ENCODE data around the gene DGLUCY. TPM values are rescaled to one million over a fixed set of nuclear protein-coding genes. Genes with fewer than 3 reads are reported as not detected.
"Not testable (repeated sequence)": the region's sequence is repeated elsewhere in the genome, so short reads cannot be mapped to it uniquely, and the experiment has no call there.

Gene DGLUCY
- total RNA-seq, 1 donor from 2014 or later = 20.1 TPM

DNA sequence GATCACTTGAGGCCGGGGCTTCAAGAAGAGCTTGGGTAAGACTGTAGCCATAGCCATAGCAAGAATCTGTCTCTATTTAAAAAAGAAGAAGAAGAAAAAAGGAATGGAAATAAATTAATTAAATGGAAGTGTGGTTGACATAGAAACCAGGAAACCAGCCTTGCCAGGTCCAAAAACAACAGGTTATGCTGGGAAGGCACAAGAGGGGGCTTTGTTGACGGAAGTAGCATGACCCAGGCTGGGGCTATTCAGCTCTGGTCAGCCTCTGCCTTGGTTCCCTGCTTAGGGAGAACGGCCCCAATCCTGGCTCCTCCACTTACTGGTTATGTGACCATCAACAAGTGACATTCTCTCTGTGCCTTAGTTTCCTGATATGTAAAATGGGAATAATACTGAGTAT is 145.0 kb downstream of the DGLUCY start:
- no peak for DNase-seq

DNA sequence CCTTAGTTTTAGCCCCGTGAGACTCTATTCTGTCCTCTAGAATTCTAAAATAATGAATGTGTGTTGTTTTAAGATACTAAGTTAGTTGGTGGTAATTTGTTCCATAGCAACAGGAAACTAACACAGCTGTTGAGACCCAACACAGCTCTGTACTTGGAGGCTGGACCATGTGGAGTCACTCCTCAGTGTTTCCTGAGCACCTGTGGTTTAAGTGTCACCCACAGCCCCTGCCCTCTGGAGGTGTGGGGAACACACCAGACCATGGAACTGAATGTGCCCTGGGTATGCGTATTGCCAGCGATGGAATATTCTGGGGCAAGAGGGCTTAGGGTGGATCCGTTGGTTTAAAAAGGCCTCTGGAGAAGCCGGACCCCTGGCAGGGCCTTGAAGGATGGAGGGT is 147.2 kb downstream of the DGLUCY start:
- no peak for DNase-seq

DNA sequence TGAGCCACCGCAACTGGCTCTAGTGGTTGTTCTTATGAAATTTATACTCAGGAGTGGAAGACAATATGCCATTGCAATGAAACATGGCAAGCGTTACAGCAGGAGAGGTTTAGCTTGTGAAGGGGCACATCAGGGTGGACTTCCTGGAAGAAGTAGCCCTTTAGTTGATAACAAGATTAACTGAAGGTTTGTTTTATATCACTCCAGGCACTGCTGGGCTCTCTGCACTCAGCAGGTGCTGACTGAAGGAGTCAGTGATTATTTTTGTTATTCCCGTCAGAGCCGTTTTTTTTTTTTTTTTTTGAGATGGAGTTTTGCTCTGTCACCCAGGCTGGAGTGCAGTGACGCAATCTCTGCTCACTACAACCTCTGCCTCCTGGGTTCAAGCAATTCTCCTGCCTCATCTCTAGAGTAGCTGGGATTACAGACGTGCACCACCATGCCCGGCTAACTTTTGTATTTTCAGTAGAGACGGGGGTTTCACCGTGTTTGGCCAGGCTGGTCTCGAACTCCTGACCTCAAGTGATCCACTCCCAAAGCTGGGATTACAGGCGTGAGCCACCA is 148.2 kb downstream of the DGLUCY start:
- DNase-seq = no peak

GRCh38 chr14:91263329-91263728 is 149.5 kb downstream of the DGLUCY start:
- DNase-seq = no peak

DNA sequence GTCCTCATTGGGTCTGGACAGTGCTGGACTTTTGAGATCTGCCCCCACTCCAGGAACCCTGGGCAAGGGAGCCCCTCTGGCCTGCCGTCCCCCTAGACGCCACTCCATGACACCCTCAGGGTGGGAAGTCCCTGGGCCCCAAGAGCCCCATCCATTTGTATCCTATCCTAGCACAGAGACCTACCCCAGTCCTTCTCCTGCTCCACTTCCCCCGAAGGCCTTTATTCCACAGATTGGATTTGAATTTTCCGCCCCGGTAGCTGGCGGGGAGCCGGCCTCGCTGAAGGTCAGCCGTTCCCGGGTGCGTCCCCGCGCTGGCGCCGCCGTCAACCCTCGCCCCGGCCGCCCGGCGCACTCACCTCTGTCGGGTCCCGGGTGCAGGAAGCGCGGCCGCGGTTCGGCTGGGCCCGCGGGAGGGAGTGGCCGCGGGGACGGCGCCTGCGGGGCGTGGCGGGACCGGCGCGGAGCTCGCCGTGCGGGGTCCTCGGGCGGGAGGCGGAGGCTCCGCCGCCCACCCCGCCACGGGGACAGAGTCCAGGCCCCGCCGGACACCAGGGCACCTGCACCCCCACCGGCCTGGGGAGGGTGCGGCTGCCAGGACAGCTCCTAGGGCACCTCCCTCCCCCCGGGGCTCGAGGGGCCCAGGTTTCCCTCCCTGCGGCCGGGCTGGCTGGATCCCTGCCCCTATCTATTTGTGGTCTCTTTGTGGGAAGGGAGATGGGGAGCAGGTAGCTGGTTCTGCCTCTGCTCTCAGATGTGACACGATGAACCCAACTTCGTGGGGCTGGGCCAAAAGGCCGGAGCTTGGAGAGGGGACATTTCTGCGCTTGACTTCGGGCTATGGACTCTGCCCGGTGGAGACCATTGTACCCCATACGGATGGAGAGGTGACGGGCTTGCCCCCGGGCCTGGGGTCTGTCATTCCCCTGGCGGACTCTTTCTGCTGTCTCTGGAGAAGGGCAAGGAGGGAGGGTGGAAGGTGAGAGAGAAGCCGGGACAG is 150.6 kb downstream of the DGLUCY start:
- DNase-seq = no peak

DNA sequence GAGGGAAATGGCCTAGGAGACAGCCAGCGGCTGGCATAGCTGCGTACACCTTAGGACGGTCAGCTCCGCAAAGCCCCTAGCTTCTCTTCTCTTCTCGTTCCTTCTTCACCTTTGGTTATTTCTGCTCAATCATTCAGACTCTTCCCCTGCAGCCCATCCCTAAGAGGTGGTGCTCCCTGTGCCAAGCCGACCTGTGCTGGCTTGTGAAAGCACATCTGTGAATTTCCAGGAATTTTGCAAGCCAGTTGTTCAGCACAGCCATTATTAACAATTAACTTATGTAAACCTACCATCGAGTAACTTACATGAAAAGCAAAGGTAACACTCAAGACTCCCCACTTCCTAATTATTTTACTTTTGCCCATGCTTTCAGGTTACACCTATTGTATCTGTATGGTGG is 151.5 kb downstream of the DGLUCY start:
- DNase-seq = no peak

DNA sequence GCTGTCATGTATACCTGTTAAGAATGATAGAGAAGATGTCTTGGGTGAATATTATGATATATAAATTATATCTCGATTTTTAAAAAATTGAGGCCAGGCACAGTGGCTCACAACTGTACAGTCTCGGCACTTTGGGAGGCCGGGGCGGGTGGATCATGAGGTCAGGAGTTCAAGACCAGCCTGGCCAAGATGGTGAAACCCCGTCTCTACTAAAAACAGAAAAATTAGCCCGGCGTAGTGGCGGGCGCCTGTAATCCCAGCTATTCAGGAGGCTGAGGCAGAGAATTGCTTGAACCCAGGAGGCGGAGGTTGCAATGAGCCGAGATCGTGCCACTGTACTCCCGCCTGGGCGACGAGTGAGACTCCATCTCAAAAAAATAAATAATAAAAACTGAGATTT is 152.4 kb downstream of the DGLUCY start:
- DNase-seq = not testable (repeated sequence)

GRCh38 chr14:91267965-91268437 is 154.1 kb downstream of the DGLUCY start:
- DNase-seq = no peak

GRCh38 chr14:91269076-91269991 is 155.5 kb downstream of the DGLUCY start:
- no peak for DNase-seq

GRCh38 chr14:91270188-91270587 is 156.3 kb downstream of the DGLUCY start:
- DNase-seq = no peak

- no peak for DNase-seq
These were observed 156.7 kb downstream of the DGLUCY start for GRCh38 chr14:91270619-91271018.

DNA sequence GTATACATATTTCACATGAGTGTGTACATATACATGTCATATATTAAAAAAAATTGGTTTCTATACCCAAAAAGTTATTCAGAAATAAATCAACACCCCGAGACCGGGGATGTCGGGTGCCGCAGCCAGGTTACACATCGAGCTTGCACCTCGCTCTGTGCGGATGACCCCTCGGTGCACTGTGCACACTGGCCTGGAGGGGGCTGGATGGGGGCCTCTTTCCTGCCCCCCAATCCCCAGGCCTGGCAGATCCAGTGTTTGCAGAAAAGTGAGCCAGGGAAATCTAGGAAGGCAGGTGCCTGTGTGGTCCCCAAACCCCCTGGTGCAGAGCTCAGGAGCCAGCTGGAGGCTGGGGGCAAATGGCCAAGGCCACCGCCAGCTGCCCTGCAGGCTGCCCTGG is 157.8 kb downstream of the DGLUCY start:
- DNase-seq = no peak

GRCh38 chr14:91272341-91273272 is 158.7 kb downstream of the DGLUCY start:
- no peak for DNase-seq

DNA sequence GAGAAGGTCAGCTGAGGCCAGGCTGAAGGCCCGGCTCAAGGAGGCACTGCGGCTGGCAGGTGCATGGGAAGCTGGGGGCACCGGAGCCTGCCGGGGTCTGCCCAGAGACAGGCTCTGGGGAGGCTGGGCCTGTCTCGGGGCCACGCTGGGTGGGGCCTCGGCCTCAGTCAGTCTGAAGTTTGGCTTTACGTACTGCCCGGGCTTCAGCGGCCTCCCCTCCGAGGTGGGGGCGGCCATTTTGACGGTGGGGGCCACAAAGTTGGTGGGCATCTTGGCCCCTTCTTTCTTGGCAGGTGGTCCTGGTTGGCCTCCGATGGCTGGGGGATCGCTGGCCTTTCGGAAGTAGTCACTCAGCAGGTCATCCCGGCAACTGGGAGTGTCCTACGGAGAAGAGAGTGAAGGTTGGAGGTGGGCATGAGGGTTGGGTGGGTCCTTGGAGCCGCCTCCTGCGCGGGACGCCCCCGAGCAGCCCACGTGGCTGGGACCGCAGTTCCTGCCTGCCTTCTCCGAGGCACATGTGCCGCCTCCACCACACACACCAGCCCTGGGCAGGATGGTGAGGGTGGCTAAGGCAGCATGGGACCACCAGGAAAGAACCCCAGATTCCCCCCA is 159.5 kb downstream of the DGLUCY start:
- no peak for DNase-seq

- no peak for DNase-seq
These were observed 160.0 kb downstream of the DGLUCY start for GRCh38 chr14:91273885-91274273.

DNA sequence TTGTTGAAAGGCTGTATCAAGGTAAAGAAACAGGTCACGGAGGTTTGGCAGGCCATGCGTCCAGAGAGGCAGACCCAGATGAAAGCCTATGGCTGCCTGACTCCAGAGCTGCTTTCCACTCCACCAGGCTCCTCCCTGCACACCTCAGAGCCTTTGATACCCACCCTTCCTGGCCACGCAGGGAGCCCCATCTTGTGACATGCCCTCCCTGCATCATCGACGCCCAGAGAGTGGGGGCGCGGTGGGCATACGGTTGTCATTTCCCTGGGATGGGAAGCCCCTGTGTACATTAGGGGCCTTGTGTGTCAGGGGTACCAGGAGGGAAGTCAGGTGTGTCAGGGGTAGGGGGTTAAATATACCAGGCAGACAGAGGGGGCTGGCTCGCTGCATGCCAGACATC is 160.9 kb downstream of the DGLUCY start:
- DNase-seq = no peak

Measured in occipital lobe (tissue), 2 donors.